Gastroesophageal sphincter (tissue), 4 donors: ENCODE measurements around the gene ANAPC15. TPM values are rescaled to one million over a fixed set of nuclear protein-coding genes. Genes with fewer than 3 reads are reported as not detected.
"Not testable (repeated sequence)": the region's sequence is repeated elsewhere in the genome, so short reads cannot be mapped to it uniquely, and the experiment has no call there.

Source experiments
- ATAC-seq: fragments of 150-250 bp; one replicate; pipeline ENCODE4 v1.9.1; 2016; ENCODE audit warnings: mild to moderate bottlenecking, moderate library complexity
- H3K27ac ChIP-seq, 4 donors: fragments of 200-600 bp; sonication (generic) in 3 of 4; 1 replicate in 3 of 4; 2 replicates in 1 of 4; pipeline ENCODE4 v1.5.1; 2016 to 2019
- H3K27me3 ChIP-seq: fragments of 200-600 bp; sonication (generic); one replicate; pipeline ENCODE4 v1.5.1; 2019
- H3K36me3 ChIP-seq, 2 donors: fragments of 200-600 bp; sonication (generic); one replicate each; pipeline ENCODE4 v1.5.1; 2019; ENCODE audit warnings: control low read depth in 1 of 2
- H3K4me1 ChIP-seq, 3 donors: fragments of 200-600 bp; sonication (generic); 1 replicate in 2 of 3; 2 replicates in 1 of 3; pipeline ENCODE4 v1.5.1; 2016 to 2019; ENCODE audit warnings: control low read depth in 2 of 3
- H3K4me3 ChIP-seq, 2 donors: fragments of 200-600 bp; sonication (generic); one replicate each; pipeline ENCODE4 v1.5.1; 2019; ENCODE audit warnings: mild to moderate bottlenecking in 1 of 2, moderate library complexity in 1 of 2
- H3K9me3 ChIP-seq, 3 donors: fragments of 200-600 bp; sonication (generic); one replicate each; pipeline ENCODE4 v1.5.1; 2017 to 2019; ENCODE audit warnings: control low read depth in 2 of 3
- EP300 ChIP-seq: sonication (generic); formaldehyde crosslinking; IDR thresholded peaks from one replicate; pipeline ENCODE4 v1.6.1; 2017; ENCODE audit warnings: antibody characterized with exemption, mild to moderate bottlenecking
- POLR2A ChIP-seq, 2 donors: fragments of 450-650 bp; IDR thresholded peaks; one replicate each; pipeline ENCODE4 v1.6.1; 2017; ENCODE audit warnings: antibody characterized with exemption in 2 of 2, mild to moderate bottlenecking in 2 of 2, moderate library complexity in 1 of 2
- POLR2AphosphoS5 ChIP-seq: sonication (generic); formaldehyde crosslinking; IDR thresholded peaks from one replicate; pipeline ENCODE4 v1.6.1; 2017; ENCODE audit warnings: antibody characterized with exemption
- WGBS, 2 donors: methylation state at CpG; one replicate each; pipeline ENCODE4 v1.1.5; 2018; ENCODE audit warnings: low coverage in 1 of 2; 5-methylcytosine and 5-hydroxymethylcytosine counted together
- total RNA-seq, 4 donors: library from RNA; depleted of rRNA; stranded (reverse); fragments of >200 nt; gene quantifications; one replicate each; pipeline ENCODE4 v1.1.0, GENCODE V29; 2016
- TF ChIP-seq, protein P1 (sequence below), 4 experiments: fragments of 200-600 bp in 2 of 4; fragments of 450-650 bp in 2 of 4; sonication (generic) in 1 of 4; IDR thresholded peaks; one replicate each; pipeline ENCODE4 v1.5.1; 2017 to 2019; ENCODE audit warnings: antibody characterized with exemption in 4 of 4, mild to moderate bottlenecking in 2 of 4, moderate library complexity in 2 of 4

The ANAPC15 gene
- total RNA-seq, 4 donors from 2014 or later = 37.0 to 55.6 (median 39.1) TPM

DNA sequence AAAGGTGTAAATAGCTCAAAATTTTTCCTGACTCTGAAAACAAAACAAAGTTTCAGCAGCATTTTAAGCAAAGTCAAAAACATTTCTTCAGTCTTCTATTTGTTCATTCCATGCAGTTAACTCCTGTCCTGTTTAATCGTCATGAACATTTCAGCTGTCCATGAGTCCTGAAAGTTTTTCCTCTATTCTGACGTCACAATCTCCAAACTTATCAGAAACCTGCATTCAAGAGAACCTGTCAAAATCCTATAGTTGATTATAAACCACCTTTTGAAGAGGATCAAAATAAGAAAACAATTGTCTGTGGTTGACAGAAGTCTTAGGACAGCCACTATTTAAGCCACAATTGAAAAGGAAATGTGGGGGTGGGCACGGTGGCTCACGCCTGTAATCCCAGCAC, 38.4 kb upstream of the ANAPC15 start:
- no peak for ATAC-seq
- 69 to 77% methylated on average over 3 to 4 of the region's 4 CpGs for WGBS, 2 donors
- no peak overlapping the region for H3K27ac ChIP-seq
- TF ChIP-seq POLR2A (IDR thresholded peaks at IDR 0.05) (no peak), POLR2AphosphoS5 (no peak), EP300 (no peak)
- TF ChIP-seq, protein P1, sequence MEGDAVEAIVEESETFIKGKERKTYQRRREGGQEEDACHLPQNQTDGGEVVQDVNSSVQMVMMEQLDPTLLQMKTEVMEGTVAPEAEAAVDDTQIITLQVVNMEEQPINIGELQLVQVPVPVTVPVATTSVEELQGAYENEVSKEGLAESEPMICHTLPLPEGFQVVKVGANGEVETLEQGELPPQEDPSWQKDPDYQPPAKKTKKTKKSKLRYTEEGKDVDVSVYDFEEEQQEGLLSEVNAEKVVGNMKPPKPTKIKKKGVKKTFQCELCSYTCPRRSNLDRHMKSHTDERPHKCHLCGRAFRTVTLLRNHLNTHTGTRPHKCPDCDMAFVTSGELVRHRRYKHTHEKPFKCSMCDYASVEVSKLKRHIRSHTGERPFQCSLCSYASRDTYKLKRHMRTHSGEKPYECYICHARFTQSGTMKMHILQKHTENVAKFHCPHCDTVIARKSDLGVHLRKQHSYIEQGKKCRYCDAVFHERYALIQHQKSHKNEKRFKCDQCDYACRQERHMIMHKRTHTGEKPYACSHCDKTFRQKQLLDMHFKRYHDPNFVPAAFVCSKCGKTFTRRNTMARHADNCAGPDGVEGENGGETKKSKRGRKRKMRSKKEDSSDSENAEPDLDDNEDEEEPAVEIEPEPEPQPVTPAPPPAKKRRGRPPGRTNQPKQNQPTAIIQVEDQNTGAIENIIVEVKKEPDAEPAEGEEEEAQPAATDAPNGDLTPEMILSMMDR (IDR thresholded peaks at IDR 0.05) = no peak
- H3K36me3 ChIP-seq = no peaks in the 10 kb centered on the region
- H3K9me3 ChIP-seq = no peaks in the 10 kb centered on the region
- H3K4me3 ChIP-seq = no peak overlapping the region
- no peaks in the 10 kb centered on the region for H3K4me1 ChIP-seq
- H3K27me3 ChIP-seq = no peaks in the 10 kb centered on the region

- Histone ChIP-seq H3K27ac (no peak overlapping the region), H3K27me3 (no peaks in the 10 kb centered on the region), H3K4me3 (no peak overlapping the region), H3K36me3 (no peaks in the 10 kb centered on the region), H3K9me3 (no peaks in the 10 kb centered on the region), H3K4me1 (peaks cover 0 to 8% (median 0%) of the 10 kb centered on the region in 3 donors)
- 32 to 33% methylated on average over 2 of the region's 2 CpGs for WGBS, 2 donors
- ATAC-seq = no peak
- no peak for TF ChIP-seq EP300
- TF ChIP-seq POLR2AphosphoS5 = no peak
- TF ChIP-seq POLR2A (IDR thresholded peaks at IDR 0.05) = no peak
- TF ChIP-seq, protein P1 (IDR thresholded peaks at IDR 0.05) = no peak
These were observed 34.1 kb upstream of the ANAPC15 start for GRCh38 chr11:72146625-72147024.

DNA sequence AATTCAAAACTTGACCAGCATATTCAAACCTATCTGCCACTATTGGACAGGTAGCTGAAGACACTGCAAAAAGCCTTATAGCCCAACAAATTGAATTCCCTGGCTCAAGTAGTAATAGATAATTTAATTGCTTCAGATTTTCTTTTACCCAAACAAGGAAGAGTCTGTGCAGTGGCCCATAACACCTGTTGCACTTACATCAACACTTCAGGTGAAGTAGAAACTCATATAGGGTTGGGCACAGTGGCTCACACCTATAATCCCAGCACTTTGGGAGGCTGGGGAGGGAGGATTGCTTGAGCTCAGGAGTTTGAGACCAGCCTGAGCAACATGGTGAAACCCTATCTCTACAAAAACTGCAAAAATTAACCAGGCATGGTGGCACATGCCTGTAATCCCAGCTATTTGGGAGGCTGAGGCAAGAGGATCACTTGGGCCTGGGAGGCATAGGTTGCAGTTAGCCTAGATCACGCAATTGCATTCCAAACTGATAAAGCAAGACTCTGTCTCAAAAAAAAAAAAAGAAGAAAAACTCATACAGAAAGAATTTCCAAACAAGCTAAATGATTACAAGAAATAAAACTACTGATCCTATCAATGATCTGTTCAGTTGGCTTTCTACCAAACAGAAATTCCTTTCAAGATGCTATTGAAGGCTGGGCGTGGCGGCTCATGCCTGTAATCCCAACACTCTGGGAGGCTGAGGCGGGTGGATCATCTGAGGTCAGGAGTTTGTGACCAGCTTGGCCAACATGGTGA, 32.5 kb upstream of the ANAPC15 start:
- Histone ChIP-seq H3K36me3 (no peaks in the 10 kb centered on the region), H3K4me1 (peaks cover 0 to 10% (median 0%) of the 10 kb centered on the region in 3 donors), H3K27me3 (no peaks in the 10 kb centered on the region), H3K27ac (no peak overlapping the region), H3K9me3 (no peaks in the 10 kb centered on the region), H3K4me3 (no peak overlapping the region)
- TF ChIP-seq POLR2AphosphoS5 = no peak
- 77 to 100% methylated on average over 1 to 4 of the region's 4 CpGs for WGBS, 2 donors
- ATAC-seq = no peak

- not testable (repeated sequence) for H3K4me3 ChIP-seq, ATAC-seq, H3K4me1 ChIP-seq, H3K27me3 ChIP-seq, H3K9me3 ChIP-seq, H3K36me3 ChIP-seq, H3K27ac ChIP-seq
- WGBS, 2 donors = no CpG with 5 or more reads among the region's 1 CpG
These were observed 30.0 kb upstream of the ANAPC15 start for GRCh38 chr11:72142543-72142942.

- H3K4me3 ChIP-seq, H3K27me3 ChIP-seq, H3K9me3 ChIP-seq, H3K36me3 ChIP-seq, H3K4me1 ChIP-seq, H3K27ac ChIP-seq, ATAC-seq: not testable (repeated sequence)
- WGBS, 2 donors = 33% methylated on average over 1 of the region's 1 CpG; no CpG with 5 or more reads in 1 of the 2 donors
These were observed 29.6 kb upstream of the ANAPC15 start for GRCh38 chr11:72142086-72142485.

DNA sequence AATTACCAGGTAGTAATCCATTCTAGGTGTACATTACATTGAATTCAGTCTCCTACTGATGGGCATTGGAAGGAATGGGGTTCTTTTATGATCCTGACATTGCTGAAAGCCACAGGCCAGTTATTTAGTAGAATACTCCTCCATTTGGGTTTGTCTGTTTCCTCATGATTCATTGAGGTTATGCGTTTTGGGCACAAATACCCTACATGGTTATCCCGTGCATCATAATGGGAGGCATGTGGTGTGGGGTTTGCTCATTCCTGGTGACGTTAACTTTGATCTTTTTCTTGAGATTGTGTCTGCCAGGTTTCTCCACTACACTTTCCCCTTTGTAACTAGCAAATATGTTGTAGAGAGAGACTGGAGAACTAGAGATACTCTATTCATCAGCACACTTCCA, 28.6 kb upstream of the ANAPC15 start:
- Histone ChIP-seq H3K4me1 (peaks cover 0 to 10% (median 0%) of the 10 kb centered on the region in 3 donors), H3K4me3 (no peak overlapping the region), H3K27ac (no peak overlapping the region), H3K27me3 (peaks cover 2% of the 10 kb centered on the region), H3K36me3 (no peaks in the 10 kb centered on the region), H3K9me3 (no peaks in the 10 kb centered on the region)
- WGBS, 2 donors = 57 to 85% methylated on average over 3 of the region's 3 CpGs
- no peak for TF ChIP-seq POLR2A (IDR thresholded peaks at IDR 0.05)
- ATAC-seq = no peak

DNA sequence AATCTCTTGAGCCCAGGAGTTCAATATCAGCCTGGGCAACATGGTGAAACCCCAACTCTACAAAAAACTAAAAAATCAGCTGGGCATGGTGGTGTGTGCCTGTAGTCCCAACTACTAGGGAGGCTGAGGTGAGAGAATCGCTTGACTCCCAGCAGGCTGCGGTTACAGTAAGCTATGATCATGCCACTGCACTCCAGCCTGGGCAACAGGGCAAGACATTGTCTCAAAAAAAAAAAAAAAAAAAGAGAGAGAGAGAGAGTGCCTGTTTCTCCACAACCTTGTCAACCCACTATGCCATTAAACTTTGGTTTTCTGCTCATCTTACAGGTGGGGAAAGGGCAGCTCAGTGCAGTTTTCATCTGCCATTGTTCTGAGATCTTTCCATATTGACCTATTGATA, 28.2 kb upstream of the ANAPC15 start:
- TF ChIP-seq POLR2A (IDR thresholded peaks at IDR 0.05) (no peak), POLR2AphosphoS5 (no peak), EP300 (no peak)
- TF ChIP-seq, protein P1 (IDR thresholded peaks at IDR 0.05) = no peak
- Histone ChIP-seq H3K4me3 (no peak overlapping the region), H3K4me1 (peaks cover 0 to 10% (median 0%) of the 10 kb centered on the region in 3 donors), H3K27me3 (peaks cover 6% of the 10 kb centered on the region), H3K9me3 (no peaks in the 10 kb centered on the region), H3K36me3 (no peaks in the 10 kb centered on the region), H3K27ac (no peak overlapping the region)
- no peak for ATAC-seq
- whole genome bisulfite sequencing, 2 donors = 100% methylated on average over 1 of the region's 2 CpGs; no CpG with 5 or more reads in 1 of the 2 donors
